ENCODE results near the gene IL23A. TPM values are rescaled to one million over a fixed set of nuclear protein-coding genes. Genes with fewer than 3 reads are reported as not detected.
A peak's percentile ranks its signal among the peaks of the same experiment; 100 is the strongest.

IL23A gene
- total RNA-seq, 1 experiment from 2014 or later = 2.9 TPM

GRCh38 chr12:56326126-56326525 is 12.6 kb upstream of the IL23A start:
- TF ChIP-seq EZH2 (IDR thresholded peaks at IDR 0.05; ENCODE audit: low read depth) (no peak), CTCF (conservative IDR thresholded peaks at IDR 0.05) (no peak)
- H3K4me3 ChIP-seq = no peak overlapping the region
- H3K36me3 ChIP-seq (ENCODE audit: low read depth) = peaks cover 11% of the 10 kb centered on the region; the same call in 1 of the 2 replicates
- H3K9me3 ChIP-seq (ENCODE audit: insufficient read depth, low read depth) = no peaks in the 10 kb centered on the region
- H3K9me2 ChIP-seq (ENCODE audit: insufficient read depth) = no peaks in the 10 kb centered on the region
- POLR2A ChIA-PET (ENCODE audit: unreplicated experiment) = interaction anchor here (0.6 kb wide), 1 partner anchor 79 kb away, joined by 6 read pairs; no protein-coding TSS in a partner anchor
- peaks cover 2% of the 10 kb centered on the region; the same call in 1 of the 2 replicates for H3K4me1 ChIP-seq (replicated peaks; ENCODE audit: insufficient read depth)
- H2AFZ ChIP-seq = no peak overlapping the region
- no peak for DNase-seq
- no peaks in the 10 kb centered on the region for H3K27me3 ChIP-seq (ENCODE audit: insufficient read depth, low read depth)
- intact Hi-C loops (cut with micrococcal nuclease; ENCODE audit: unreplicated experiment) = no loop called here
- H3K4me2 ChIP-seq = no peak overlapping the region
- H3K79me2 ChIP-seq (ENCODE audit: low read depth) = no peaks in the 10 kb centered on the region
- no peaks in the 10 kb centered on the region for H4K20me1 ChIP-seq (ENCODE audit: insufficient read depth)
- H3K27ac ChIP-seq = no peak overlapping the region
- CTCF ChIA-PET = no interaction called here
- peaks cover 6% of the 10 kb centered on the region; the same call in 1 of the 2 replicates for H3F3A ChIP-seq (ENCODE audit: insufficient read depth, low read depth)
- BruUV-seq (replicated peaks) = no TSS peak

GRCh38 chr12:56326533-56326932 is 12.2 kb upstream of the IL23A start:
- no peaks in the 10 kb centered on the region for H4K20me1 ChIP-seq (ENCODE audit: insufficient read depth)
- peaks cover 11% of the 10 kb centered on the region; the same call in 1 of the 2 replicates for H3K36me3 ChIP-seq (ENCODE audit: low read depth)

GRCh38 chr12:56330936-56331490 is 7.7 kb upstream of the IL23A start:
- no peak overlapping the region for H2AFZ ChIP-seq
- peaks cover 23% of the 10 kb centered on the region for H3F3A ChIP-seq (ENCODE audit: insufficient read depth, low read depth)
- ChIA-PET CTCF (no interaction called here), POLR2A (ENCODE audit: unreplicated experiment) (interaction anchor here (0.6 kb wide), 1 partner anchor 14 kb away, joined by 5 read pairs; no protein-coding TSS in a partner anchor)
- peak overlapping the region; percentile 32 for H3K4me2 ChIP-seq
- no peaks in the 10 kb centered on the region for H3K9me2 ChIP-seq (ENCODE audit: insufficient read depth)
- peaks cover 23% of the 10 kb centered on the region for H3K4me1 ChIP-seq (replicated peaks; ENCODE audit: insufficient read depth)
- no peaks in the 10 kb centered on the region for H4K20me1 ChIP-seq (ENCODE audit: insufficient read depth)
- BruUV-seq (replicated peaks) = no TSS peak
- H3K4me3 ChIP-seq = no peak overlapping the region
- TF ChIP-seq EZH2 (IDR thresholded peaks at IDR 0.05; ENCODE audit: low read depth) (no peak), CTCF (conservative IDR thresholded peaks at IDR 0.05) (no peak)
- intact Hi-C loops (cut with micrococcal nuclease; ENCODE audit: unreplicated experiment) = no loop called here
- peak in 1 of 2 experiments; percentile 63 for DNase-seq
- peak overlapping the region; percentile 48 for H3K27ac ChIP-seq
- H3K36me3 ChIP-seq (ENCODE audit: low read depth) = peaks cover under 1% of the 10 kb centered on the region; the same call in 1 of the 2 replicates
- H3K27me3 ChIP-seq (ENCODE audit: insufficient read depth, low read depth) = no peaks in the 10 kb centered on the region
- H3K9me3 ChIP-seq (ENCODE audit: insufficient read depth, low read depth) = no peaks in the 10 kb centered on the region
- peaks cover 13% of the 10 kb centered on the region for H3K79me2 ChIP-seq (ENCODE audit: low read depth)

More at GRCh38 chr12:56326533-56326932, 12.2 kb upstream of the IL23A start:
- H3K27ac ChIP-seq = no peak overlapping the region
- no peaks in the 10 kb centered on the region for H3K9me3 ChIP-seq (ENCODE audit: insufficient read depth, low read depth)
- ChIA-PET CTCF (no interaction called here), POLR2A (ENCODE audit: unreplicated experiment) (interaction anchor here (0.5 kb wide), 1 partner anchor 32 kb away, joined by 3 read pairs; no protein-coding TSS in a partner anchor)
- no TSS peak for BruUV-seq (replicated peaks)
- TF ChIP-seq EZH2 (IDR thresholded peaks at IDR 0.05; ENCODE audit: low read depth) (no peak), CTCF (conservative IDR thresholded peaks at IDR 0.05) (no peak)
- H2AFZ ChIP-seq = no peak overlapping the region
- no peak for DNase-seq
- no peaks in the 10 kb centered on the region for H3K9me2 ChIP-seq (ENCODE audit: insufficient read depth)
- H3K4me3 ChIP-seq = no peak overlapping the region
- no peaks in the 10 kb centered on the region for H3K79me2 ChIP-seq (ENCODE audit: low read depth)
- H3F3A ChIP-seq (ENCODE audit: insufficient read depth, low read depth) = peaks cover 10% of the 10 kb centered on the region; the same call in 1 of the 2 replicates
- peaks cover 6% of the 10 kb centered on the region; the same call in 1 of the 2 replicates for H3K4me1 ChIP-seq (replicated peaks; ENCODE audit: insufficient read depth)
- H3K27me3 ChIP-seq (ENCODE audit: insufficient read depth, low read depth) = no peaks in the 10 kb centered on the region
- no peak overlapping the region for H3K4me2 ChIP-seq
- intact Hi-C loops (cut with micrococcal nuclease; ENCODE audit: unreplicated experiment) = no loop called here

Measured in PC-9 (cell line).